Middle frontal gyrus (tissue), 1 donor: Measurements from ENCODE around the gene NDUFAF8.

Source experiments
- DNase-seq: peaks from one replicate; pipeline ENCODE4 v3.0.0-alpha.2; 2015; ENCODE audit warnings: low spot score; ENCODE audit errors: extremely low spot score

NDUFAF8 gene, protein sequence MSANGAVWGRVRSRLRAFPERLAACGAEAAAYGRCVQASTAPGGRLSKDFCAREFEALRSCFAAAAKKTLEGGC

DNA sequence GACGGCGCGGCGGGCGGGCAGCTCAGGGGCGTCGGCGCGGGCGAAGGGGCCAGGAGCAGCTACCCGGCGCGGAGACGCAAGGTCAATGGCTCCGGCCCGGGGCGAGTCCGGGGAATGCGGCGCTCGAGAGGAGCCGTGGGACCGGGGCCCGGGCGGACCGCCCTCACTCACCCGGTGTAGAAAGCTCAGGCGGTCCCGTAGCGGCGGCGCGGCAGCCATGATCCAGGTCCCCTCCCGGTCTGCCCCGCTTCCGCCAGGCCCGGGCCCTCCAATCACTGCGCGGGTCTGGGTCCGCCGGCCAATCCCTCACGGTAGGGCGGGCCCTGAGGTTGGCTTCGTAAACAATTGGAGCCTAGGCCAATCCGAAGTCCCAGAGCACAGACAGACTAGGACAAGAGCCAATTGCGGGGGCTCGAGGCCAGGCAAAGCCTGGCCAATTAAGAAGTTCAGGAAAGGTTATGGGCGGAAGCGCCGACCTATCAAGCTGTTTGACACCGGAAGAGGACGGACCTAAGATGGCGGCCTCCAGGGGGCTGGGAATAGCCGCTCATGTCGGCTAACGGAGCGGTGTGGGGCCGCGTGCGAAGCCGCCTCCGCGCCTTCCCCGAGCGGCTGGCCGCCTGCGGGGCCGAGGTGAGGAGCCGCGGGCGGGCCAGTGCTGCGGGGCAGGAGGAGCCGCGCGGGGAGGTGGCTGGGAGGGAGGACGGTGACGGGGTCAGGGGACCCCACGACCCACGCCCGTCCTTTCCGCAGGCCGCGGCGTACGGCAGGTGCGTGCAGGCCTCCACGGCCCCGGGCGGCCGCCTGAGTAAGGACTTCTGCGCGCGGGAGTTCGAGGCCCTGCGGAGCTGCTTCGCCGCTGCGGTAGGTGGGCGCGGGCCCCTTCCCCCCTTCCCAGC, at the start of gene NDUFAF8, which contains the start of gene TEPSIN:
TSS of gene NDUFAF8 (plus strand) at position 504 of the 899 bp plus-strand sequence. CDS start at position 550, 46 bp downstream.
TSS of gene TEPSIN (minus strand) at position 241 of the 899 bp plus-strand sequence. CDS start at position 219, 22 bp downstream.
- DNase-seq = peak; percentile 100

DNA sequence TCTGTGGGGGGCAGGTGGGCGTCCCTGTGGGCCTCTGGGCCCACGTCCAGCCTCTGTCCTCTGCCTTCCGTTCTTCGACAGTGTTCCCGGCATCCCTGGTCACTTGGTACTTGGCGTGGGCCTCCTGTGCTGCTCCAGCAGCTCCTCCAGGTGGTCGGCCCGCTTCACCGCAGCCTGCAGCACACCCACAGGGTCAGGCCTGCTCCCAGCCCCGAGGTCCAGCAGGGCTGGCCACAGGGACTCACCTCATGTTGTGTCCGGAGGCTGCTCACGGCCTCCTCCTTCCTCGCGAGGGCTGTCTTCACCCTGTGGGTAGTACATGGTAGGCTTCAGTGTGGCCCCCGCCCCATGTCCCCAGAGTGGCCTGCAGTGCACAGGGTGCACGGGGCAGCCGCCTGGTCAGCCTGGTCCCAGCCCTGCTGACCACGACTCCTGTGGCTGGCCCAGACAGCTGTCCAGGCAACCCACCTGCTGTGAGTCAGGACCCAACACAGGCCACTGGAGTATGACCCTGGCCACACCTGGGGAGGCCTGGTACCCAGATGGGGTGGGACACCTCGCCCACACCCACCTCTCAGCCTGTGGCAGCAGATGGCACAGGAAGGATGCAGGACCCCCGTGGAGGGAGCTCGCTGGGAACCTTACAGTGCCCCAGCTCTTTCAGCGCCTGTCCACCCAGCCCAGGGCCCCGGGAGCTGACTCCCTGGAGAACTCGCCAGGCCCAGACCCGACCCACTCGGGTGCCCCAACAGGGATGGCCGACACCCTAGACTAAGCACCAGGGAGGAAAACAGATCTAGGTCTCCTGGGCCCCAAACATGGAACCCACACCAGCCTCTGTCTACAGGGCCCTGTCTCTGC, 49.2 kb upstream of the NDUFAF8 start:
- no peak for DNase-seq

DNA sequence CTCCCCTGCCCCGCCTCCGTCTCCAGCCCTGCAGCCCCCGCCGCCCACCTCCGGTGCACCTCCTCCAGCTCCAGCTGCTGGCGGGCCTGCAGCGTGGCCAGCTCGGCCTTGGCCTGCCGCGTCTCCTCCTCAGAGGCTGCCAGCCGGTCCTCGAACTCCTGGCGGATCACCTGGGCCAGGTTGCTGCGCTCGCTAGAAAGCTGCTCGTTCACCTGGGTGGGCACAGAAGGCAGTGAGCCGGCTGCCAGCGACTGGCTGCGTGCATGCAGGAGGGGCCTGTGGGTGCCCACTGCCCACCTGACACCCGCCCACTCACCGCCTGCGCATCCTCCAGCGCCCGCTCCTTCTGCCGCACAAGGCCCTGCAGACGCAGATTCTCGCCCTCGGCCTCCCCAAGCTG, 48.5 kb upstream of the NDUFAF8 start:
- no peak for DNase-seq

DNA sequence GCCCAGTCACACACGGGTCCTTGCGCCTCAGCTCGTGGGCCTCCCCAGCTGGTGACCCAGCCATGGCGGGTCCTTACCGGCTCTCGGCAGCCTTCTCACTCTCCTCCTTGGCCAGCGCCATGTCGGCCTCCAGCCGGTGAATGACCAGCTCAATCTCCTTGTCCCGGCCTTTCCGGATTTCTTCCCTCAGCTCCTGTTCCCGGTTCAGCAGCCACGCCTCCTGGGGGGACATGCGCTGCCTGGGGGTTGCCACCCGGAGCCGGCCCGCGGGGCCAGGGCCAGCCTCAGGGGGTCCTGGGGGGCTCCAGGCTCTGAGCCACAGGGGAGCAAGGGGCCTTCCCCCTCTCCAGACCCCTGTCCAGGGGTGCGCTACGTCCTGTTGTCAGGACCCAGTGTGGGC, 48.0 kb upstream of the NDUFAF8 start:
- DNase-seq = no peak

DNA sequence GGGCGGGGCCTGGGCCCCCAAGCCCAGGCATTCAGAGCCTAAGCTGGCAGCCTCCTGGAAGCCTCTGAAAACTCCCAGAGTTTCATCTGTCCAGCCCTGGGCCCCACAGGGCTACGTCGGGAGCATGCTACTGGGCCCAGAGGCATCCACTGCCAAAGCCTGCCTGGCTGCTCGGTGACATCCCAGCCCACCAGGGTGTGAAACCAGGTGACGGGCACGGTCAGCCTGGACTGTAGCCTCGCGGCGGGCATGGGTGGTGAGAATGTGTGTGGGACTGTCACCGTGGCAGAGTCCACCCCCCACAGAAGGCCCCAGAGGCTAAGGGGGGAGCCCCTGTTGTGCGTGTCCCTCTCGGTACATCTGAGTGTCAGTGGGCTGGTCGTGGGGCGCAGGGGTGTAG, 47.5 kb upstream of the NDUFAF8 start:
- no peak for DNase-seq

DNA sequence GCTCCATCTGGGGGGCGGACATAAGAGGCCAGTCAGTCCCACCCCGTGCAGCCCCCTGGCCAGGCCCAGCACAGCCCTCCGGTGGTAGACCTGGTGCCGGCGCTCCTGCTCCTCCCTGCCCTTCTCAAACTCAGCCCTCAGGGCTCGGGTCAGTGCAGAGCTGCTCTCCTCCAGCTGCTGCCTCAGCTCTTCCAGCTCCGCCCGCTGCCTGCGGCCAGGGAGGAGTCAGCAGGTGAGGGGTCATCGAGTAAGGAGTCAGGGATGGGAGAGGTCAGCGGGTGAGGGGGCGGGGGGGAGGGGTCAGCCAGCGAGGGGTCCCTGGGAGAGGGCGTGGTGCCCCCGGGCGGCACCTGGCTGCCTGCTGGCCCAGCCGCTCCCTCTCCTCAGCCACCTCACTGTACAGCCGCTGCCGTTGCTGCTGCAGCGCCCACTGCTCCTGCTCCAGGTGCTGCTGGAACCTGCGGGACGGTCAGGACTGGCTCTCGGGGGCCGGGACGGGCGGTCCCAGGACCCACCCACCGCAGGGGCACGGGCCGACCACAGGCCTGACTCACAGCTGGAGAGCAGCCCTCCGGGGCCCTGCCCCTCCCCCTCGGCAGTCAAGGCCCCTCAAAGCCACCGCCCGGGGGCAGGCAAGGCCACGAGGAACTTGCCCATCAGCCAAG, 46.6 kb upstream of the NDUFAF8 start:
- no peak for DNase-seq

DNA sequence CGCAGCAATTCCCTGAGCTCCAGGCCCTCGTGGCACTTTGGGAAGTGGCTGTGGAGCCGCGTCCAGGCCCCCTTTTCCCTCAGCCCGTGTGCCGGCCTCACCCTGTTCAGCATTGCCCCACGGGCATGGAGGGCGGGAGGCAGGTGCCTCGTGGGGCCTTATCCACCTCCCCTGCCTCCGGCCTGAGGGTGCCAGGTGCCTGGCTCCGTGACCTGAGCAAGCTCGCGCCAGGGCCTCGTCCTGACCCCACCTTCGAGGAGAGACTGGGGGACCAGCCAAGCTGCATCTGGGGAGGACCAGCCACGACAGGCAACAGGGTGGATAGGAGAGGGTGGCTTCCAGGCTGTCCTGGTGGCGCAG, 46.1 kb upstream of the NDUFAF8 start:
- DNase-seq = no peak

DNA sequence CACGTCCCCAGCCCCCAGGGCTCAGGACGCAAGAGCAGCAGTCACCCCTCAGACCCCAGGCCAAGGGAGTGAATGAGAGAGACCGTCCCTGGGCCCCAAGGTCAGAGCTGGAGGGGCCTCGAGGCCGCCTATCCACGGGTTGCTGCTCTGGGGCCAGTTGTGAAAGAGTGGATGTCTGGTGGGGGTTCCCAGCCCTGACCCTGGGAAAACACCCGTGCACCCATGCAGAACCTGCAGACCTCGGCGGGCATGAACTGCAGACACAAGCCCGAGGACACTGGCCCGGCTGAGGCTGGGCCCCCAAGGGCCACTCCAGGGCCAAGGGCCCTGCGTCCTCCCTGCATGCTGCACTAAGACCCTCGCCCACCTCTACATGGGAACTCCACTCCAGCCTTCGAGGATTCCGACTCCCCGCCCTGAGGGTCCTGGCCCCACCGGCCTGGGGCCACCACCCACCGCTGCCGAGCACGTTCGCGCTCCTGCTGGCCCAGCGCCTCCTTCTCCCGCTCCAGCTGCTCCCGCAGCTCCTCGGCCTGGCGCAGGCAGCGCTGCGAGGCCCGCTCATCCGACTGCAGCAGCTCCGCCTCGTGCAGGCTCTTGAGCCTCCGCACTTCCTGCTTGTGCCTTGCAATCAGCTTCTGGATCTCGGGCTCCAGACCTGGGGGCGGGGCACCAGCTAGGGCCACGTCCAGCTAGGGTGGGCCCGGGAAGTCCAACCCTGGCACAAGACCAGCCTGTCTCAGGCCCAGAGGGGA, 45.5 kb upstream of the NDUFAF8 start:
- DNase-seq = no peak

DNA sequence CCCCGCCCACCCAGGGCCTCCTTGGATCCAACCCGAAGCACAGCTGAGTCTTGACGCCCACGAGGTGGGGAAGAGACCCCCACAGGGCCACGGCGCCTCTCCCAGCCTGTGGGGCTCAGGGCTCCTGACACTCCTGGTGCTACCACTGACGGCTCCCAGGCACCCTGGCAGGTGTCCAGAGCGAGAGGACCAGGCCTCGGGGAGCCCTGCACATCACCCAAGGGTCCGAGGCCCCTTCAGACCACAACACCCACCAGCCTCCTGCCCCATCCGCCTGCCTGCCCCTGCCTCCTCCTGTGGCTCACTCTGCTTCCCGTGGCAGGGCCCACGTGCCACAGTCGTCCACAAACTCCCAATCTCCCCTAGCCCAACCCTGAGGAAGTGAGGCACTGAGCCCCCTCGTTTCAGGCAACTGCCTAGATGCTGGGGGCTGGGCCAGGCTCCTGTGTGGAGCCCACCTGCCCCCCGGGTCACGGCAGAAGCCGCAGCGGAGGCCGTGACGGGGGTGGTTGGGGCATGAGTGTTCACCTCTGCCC, 44.8 kb upstream of the NDUFAF8 start:
- DNase-seq = no peak

DNA sequence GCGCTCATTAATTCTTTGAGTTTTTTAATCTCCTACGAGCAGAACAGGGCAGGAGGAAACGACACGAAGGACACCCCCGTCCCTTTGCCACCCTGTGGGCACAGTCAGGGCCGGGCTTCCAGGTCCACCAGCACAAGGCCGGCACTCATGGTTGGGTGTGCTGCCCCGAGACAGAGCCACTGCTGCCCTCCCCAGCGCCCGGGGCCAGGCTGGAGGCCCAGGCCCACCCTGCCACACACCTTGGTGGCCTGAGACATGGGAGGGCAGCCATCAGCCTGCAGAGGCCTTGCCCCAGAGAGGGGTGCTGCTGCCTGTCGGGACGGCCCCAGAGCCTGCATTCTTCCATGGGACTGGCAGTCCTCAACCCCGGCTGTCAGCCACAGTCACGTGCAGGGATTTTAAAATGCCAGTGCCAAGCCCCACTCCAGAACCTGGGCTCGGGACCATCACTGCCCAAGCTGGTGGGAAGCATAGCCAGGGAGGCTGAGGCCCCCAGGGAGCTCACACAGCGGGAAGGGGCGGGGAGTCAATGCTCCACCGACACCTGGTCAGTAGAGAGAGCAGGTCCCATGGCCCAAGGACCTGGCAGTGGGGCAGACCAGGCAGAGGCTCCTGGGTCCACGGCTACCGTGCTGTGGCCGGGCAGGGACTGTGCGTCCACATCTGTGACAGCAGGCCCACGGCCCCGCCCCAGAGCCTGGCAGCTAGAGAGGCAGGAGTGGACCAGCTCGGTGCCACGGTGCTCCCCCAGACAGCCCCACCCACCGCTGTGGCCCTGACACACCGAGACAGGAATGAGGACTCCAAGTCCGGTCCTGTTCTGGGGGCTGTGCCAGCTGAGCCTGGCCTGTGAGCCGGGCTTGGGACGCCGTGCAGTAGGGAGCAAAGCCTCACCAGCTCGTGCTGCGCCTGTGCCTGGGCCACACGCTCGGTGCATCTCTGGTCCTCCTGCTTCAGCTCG, 43.9 kb upstream of the NDUFAF8 start:
- DNase-seq = no peak

DNA sequence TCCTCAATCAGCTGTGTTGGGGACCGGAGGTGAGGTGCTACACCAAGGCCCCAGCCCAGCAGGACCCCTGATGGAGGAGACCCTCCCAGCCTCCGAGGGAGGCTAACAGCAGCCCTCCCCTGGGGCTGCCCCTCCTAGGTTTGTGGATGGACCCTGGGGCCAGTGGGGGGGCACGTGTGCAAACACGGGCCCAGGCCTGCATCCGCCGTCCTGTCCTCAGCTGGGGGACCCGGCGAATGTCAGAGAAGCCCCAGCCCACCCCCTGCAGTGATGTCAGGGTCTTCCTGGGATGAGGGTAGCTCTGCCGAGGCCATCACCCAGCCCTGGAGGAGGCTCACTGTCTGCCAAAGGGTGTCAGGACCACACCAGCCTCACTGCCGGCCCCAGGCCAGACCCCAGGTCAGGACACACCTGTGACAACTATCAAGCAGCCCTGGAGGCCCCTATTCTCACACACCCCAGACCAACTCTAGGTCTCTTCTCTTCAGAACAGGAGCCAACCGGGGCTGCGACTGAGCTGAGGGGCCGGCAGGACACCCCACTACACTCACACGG, 43.1 kb upstream of the NDUFAF8 start:
- no peak for DNase-seq

DNA sequence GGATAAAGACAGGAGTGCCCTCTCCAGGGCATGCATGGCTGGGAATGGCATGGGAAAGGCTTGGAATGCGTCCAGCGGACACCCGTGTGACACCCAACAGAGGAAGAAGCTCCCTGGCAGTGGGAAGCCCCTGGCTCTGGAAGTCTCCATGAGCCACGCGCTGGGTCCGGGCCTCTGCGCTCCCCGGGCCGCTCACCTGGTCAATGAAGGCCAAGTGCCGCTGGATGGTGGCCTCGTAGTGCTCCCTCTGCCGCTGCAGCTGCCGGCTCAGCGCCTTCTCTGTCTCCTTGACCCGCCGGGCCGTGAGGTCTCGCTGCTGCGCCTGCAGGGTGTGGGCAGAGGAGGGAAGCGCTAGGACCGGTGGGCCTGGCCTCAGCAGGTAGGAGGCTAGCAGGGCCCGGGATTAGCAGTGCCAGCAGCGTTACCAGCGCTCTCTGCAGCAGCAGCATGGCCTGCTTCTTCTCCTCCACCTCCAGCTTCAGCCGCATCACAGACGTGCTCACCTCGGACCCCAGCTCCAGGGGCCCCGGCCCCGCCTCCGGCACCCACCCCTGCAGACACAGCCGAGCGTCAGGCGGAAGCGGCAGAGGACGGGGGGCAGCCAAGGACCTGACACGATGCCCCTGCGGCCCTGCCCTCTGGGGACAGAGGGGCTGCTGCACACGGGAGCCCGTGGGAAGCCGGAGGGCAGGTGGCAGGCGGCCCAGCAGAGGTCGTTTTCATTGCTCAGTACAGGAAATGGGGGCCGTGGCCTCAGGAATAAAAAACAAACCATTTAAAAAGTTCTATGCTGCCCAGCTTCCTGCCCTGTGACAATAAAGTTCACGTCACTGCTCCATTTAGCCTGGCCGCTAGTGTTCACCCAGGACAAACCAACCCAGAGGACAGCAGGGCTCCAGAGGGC, 42.4 kb upstream of the NDUFAF8 start:
- DNase-seq = no peak

DNA sequence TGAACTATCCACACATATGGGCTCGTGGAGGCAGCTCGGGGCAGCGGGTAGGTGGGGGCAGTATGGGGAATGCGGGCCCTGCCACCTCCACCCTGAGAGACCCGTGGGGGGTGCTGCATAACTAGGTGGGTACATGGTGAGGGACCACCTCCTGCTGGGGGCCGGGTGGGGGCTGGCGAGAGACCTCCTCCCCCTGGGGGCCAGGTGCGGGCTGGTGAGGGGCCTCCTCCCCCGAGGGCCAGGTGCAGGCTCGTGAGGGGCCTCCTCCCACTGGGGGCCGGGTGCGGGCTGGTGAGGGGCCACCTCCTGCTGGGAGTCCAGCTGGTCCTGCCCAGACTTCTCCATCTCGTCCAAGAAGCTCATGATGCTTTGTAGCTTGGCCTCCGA, 41.7 kb upstream of the NDUFAF8 start:
- DNase-seq = no peak

DNA sequence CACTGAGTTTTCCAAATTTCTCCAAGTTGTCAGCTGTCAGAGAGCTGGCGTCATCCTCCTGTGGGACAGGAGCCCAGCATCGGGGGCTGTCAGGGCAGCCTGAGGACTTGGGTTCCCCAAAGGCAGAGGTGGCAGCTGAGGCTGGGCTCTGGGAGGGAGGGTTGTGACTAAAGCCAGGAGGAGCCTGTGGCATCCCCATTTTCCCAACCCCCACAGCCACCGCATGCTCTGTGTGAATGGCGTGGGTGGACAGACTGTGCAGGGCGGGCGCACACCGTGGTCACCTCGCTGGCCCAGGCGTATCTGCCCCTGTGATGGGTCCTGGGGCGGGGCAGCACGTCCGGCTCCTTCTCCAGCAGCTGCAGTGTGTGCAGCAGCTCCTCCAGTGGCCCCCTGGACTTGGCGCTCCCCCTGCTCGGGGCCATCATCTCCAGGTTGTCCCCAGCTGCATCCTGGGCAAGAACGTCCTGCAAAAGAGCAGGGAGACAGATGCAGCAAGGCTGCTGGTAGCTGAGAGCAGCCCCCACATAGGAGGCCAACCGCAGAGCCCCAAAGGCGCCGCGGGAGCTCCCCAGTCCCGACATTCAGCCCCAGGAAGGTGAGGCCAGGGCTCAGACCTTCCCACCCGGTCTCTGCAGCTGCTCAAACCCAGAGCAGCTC, 41.2 kb upstream of the NDUFAF8 start:
- no peak for DNase-seq

DNA sequence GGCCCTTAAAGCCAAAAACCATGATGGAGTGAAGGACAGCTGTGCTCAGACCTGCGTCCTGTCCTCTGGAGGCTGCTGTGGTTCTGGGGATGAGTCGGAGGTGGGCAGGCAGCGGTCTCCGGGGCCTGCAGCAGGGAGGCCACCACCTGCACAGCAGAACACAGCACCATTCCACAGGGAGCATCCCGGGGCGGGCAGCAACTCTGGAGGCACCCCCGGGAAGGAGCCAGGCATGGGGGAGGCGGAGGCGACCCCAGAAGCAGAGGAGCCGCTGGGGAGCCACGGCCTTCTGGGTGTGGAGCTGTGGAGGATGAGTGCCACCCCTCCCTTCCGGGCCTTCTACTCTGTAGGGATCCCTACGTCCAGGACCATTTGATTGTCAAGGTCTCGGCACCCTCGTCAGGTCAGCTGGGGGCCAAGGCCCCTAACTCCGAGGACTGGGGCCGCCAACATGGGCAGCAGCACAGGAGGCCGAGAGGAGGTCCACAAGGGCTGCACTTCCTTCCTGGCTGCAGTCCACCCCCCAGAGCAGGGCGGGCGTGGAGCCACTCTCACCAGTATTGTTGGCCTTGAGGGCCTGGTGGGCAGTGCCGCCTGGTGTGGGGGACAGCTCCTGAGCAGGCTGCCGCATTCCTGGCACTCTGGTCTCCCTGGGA, 40.2 kb upstream of the NDUFAF8 start:
- no peak for DNase-seq

DNA sequence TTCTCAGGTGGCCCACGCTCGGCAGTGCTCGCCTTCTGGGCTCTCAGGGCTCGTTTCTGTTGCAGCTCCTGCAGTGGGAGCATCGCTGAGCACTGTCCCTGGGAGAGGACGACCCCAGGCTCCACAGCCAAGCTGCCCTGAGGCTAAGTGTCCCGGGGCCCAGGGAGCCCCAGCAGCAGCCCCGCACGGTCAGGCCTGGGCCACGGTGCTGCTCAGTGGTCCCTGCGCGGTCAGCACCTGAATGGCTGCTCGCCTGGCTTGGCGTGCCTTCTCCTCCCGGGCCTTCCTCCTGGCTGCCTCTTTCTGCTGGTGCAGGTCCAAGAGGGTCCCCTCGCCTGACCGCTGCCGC, 39.7 kb upstream of the NDUFAF8 start:
- DNase-seq = no peak

DNA sequence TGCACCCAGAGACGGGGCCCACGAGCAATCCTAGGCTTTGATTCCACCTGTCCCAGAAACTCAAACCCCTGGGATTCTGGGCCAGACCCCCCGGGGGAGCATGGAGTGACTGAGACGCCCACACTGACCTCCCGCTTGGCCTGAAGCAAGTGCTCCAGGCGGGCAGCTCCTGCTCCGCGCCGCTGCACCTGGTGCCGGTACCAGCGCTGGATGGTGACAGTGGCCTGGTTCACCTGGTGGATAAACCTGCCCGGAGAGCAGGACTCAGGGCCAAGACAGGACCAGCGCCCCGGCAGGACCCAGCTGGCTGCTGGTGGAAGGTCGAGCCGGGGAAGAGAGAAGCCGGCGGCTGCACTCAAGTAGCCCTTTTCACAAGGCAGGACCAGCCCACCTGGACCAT, 38.9 kb upstream of the NDUFAF8 start:
- no peak for DNase-seq
